Liver (tissue), 9 donors: ENCODE results near the gene LCA5L. TPM values are rescaled to one million over a fixed set of nuclear protein-coding genes. Genes with fewer than 3 reads are reported as not detected.

Experiments used
- DNase-seq: peaks from one replicate; pipeline ENCODE4 v3.0.0-alpha.2; 2017; ENCODE audit warnings: low spot score
- H3K27ac ChIP-seq, 2 donors: one replicate each; pipeline ENCODE4 v1.7.0; 2013; ENCODE audit warnings: inconsistent platforms in 2 of 2, low read length in 2 of 2, control low read depth in 1 of 2, low read depth in 1 of 2, mild to moderate bottlenecking in 1 of 2
- H3K27me3 ChIP-seq, 4 donors: one replicate each; pipeline versions ENCODE4 v1.6.1 to v1.7.0; 2013; ENCODE audit warnings: low read length in 3 of 4, inconsistent platforms in 1 of 4, mild to moderate bottlenecking in 1 of 4, moderate library complexity in 1 of 4; ENCODE audit not compliant: control insufficient read depth in 4 of 4, insufficient read depth in 4 of 4
- H3K36me3 ChIP-seq, 4 donors: one replicate each; pipeline versions ENCODE4 v1.6.1 to v1.7.0; 2013; ENCODE audit warnings: low read length in 3 of 4, mild to moderate bottlenecking in 3 of 4, low read depth in 1 of 4, moderate library complexity in 1 of 4; ENCODE audit not compliant: control insufficient read depth in 4 of 4, insufficient read depth in 3 of 4
- H3K4me1 ChIP-seq, 4 donors: one replicate each; pipeline versions ENCODE4 v1.6.1 to v1.7.0; 2013; ENCODE audit warnings: low read length in 3 of 4, mild to moderate bottlenecking in 3 of 4, moderate library complexity in 1 of 4; ENCODE audit not compliant: control insufficient read depth in 4 of 4, insufficient read depth in 4 of 4
- H3K4me3 ChIP-seq, 3 donors: one replicate each; pipeline versions ENCODE4 v1.6.1 to v1.7.0; 2013; ENCODE audit warnings: low read length in 3 of 3, control low read depth in 1 of 3, low read depth in 1 of 3, mild to moderate bottlenecking in 1 of 3
- H3K9ac ChIP-seq, 2 donors: one replicate each; pipeline ENCODE4 v1.7.0; 2013; ENCODE audit warnings: low read length in 2 of 2, mild to moderate bottlenecking in 2 of 2, moderate library complexity in 2 of 2, control low read depth in 1 of 2, low read depth in 1 of 2
- H3K9me3 ChIP-seq, 4 donors: one replicate each; pipeline versions ENCODE4 v1.6.1 to v1.7.0; 2013; ENCODE audit warnings: low read length in 3 of 4; ENCODE audit not compliant: control insufficient read depth in 4 of 4
- CTCF ChIP-seq: fragments of 150-350 bp; IDR thresholded peaks from 2 replicates; pipeline ENCODE4 v1.5.1; 2017; ENCODE audit warnings: improper control_type of control experiment, low read depth, low read length; ENCODE audit not compliant: missing input control
- FOXA1 ChIP-seq: IDR thresholded peaks from 2 replicates; pipeline ENCODE4 v1.6.1; 2016; ENCODE audit warnings: antibody characterized with exemption
- GABPA ChIP-seq, 2 donors: IDR thresholded peaks in 1 of 2; conservative IDR thresholded peaks in 1 of 2; 2 replicates each; pipeline ENCODE4 v1.6.1; 2016; ENCODE audit warnings: antibody characterized with exemption in 2 of 2, mild to moderate bottlenecking in 1 of 2, moderate library complexity in 1 of 2
- HNF4A ChIP-seq, 2 donors: conservative IDR thresholded peaks; 2 replicates each; pipeline ENCODE4 v1.6.1; 2016; ENCODE audit warnings: antibody characterized with exemption in 2 of 2, mild to moderate bottlenecking in 2 of 2
- RXRA ChIP-seq, 2 donors: IDR thresholded peaks; 2 replicates each; pipeline ENCODE4 v1.6.1; 2017 to 2018; ENCODE audit warnings: antibody characterized with exemption in 2 of 2, mild to moderate bottlenecking in 1 of 2
- ZBTB33 ChIP-seq: IDR thresholded peaks from 2 replicates; pipeline ENCODE4 v1.6.1; 2016; ENCODE audit warnings: antibody characterized with exemption
- WGBS: extraction: QIAGEN DNeasy Blood & Tissue Kit; methylation state at CpG from one replicate; pipeline ENCODE4 v1.1.7; 2013; 5-methylcytosine and 5-hydroxymethylcytosine counted together
- polyA plus RNA-seq, 2 donors: library from polyadenylated mRNA; stranded (reverse) in 1 of 2; unstranded in 1 of 2; fragments of 200-250 nt in 1 of 2; fragments of >200 nt in 1 of 2; fragmentation: Nextera tagmentation in 1 of 2; extraction: Ambion mirVana in 1 of 2; gene quantifications; one replicate each; pipeline versions ENCODE4 v1.2.1 to v1.2.3, GENCODE V29; 2013 to 2015
- total RNA-seq, 2 donors: library from RNA; depleted of rRNA; stranded (reverse); fragments of >200 nt; gene quantifications; one replicate each; pipeline ENCODE4 v1.2.3, GENCODE V29; 2014
- TF ChIP-seq, protein P1 (sequence below): IDR thresholded peaks from 2 replicates; pipeline ENCODE4 v1.6.1; 2016; ENCODE audit warnings: antibody characterized with exemption, mild to moderate bottlenecking
- donor health status: healthy.
- donor health status: healthy.
- donor health status: healthy.
- donor health status: healthy.
- donor health status: healthy.

Gene LCA5L
- total and polyA plus RNA-seq, 4 donors, result 0.19 to 1.6 (median 0.99) TPM

DNA sequence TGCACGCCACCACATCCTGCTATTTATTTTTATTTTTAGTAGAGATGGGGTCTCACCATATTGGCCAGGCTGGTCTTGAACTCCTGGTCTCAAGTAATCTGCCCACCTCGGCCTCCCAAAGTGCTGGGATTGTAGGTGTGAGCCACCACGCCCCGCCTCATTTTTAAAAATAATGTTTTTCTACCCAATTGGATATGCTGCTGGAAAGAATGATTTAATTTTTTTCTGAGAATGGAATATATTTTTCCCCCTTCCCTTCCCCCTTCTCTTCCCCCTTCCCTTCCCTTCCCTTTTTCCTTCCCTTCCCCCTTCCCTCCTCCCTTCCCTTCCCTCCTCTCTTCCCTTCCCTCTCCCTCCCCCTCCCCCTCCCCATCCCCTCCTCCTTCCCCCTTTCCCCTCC is 79.0 kb downstream of the LCA5L start:
- Histone ChIP-seq H3K4me3 (no peak overlapping the region), H3K9ac (no peak overlapping the region), H3K4me1 (peaks cover 0 to 2% (median 0%) of the 10 kb centered on the region in 4 donors), H3K27ac (no peak overlapping the region), H3K27me3 (no peaks in the 10 kb centered on the region), H3K9me3 (no peaks in the 10 kb centered on the region), H3K36me3 (no peaks in the 10 kb centered on the region)
- TF ChIP-seq, protein P1, sequence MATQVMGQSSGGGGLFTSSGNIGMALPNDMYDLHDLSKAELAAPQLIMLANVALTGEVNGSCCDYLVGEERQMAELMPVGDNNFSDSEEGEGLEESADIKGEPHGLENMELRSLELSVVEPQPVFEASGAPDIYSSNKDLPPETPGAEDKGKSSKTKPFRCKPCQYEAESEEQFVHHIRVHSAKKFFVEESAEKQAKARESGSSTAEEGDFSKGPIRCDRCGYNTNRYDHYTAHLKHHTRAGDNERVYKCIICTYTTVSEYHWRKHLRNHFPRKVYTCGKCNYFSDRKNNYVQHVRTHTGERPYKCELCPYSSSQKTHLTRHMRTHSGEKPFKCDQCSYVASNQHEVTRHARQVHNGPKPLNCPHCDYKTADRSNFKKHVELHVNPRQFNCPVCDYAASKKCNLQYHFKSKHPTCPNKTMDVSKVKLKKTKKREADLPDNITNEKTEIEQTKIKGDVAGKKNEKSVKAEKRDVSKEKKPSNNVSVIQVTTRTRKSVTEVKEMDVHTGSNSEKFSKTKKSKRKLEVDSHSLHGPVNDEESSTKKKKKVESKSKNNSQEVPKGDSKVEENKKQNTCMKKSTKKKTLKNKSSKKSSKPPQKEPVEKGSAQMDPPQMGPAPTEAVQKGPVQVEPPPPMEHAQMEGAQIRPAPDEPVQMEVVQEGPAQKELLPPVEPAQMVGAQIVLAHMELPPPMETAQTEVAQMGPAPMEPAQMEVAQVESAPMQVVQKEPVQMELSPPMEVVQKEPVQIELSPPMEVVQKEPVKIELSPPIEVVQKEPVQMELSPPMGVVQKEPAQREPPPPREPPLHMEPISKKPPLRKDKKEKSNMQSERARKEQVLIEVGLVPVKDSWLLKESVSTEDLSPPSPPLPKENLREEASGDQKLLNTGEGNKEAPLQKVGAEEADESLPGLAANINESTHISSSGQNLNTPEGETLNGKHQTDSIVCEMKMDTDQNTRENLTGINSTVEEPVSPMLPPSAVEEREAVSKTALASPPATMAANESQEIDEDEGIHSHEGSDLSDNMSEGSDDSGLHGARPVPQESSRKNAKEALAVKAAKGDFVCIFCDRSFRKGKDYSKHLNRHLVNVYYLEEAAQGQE, result no peak
- no peak for TF ChIP-seq GABPA (IDR thresholded peaks at IDR 0.05 in 1 of 2, conservative IDR thresholded peaks at IDR 0.05 in 1 of 2)
- no peak for TF ChIP-seq CTCF
- no peak for TF ChIP-seq HNF4A (conservative IDR thresholded peaks at IDR 0.05)
- DNase-seq, result no peak
- 92% methylated on average over 4 of the region's 4 CpGs for WGBS

DNA sequence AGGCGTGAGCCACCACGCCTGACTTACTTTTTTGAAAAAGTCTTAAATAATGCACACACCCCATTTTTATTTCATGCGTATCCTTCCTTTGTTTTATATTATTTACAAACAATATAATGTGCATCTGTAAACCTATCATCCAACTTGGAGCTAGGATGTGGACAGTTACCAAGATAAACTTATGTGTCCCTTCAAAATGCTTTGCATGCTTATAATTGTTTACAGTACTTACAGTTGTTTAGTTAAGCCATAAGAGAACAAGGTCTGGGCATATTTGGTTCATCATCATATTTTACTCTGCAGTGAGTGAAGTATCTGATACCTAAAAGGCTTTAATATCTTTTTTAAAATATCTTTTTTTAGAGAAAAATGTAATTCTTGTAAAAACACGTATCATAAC is 80.6 kb downstream of the LCA5L start:
- H3K9me3 ChIP-seq, result no peaks in the 10 kb centered on the region
- DNase-seq, result no peak
- H3K27me3 ChIP-seq, result no peaks in the 10 kb centered on the region
- TF ChIP-seq FOXA1, result no peak
- TF ChIP-seq GABPA (IDR thresholded peaks at IDR 0.05 in 1 of 2, conservative IDR thresholded peaks at IDR 0.05 in 1 of 2), result no peak
- no peak for TF ChIP-seq CTCF
- TF ChIP-seq RXRA (IDR thresholded peaks at IDR 0.05), result no peak
- TF ChIP-seq ZBTB33, result no peak
- TF ChIP-seq HNF4A (conservative IDR thresholded peaks at IDR 0.05), result no peak
- no peak overlapping the region for H3K4me3 ChIP-seq
- WGBS, result 91% methylated on average over 4 of the region's 4 CpGs
- no peaks in the 10 kb centered on the region for H3K36me3 ChIP-seq
- H3K4me1 ChIP-seq, result peaks cover 0 to under 1% (median 0%) of the 10 kb centered on the region in 4 donors
- no peak overlapping the region for H3K9ac ChIP-seq
- H3K27ac ChIP-seq, result no peak overlapping the region
